ENCODE data around the gene CST7. TPM values are rescaled to one million over a fixed set of nuclear protein-coding genes. Genes with fewer than 3 reads are reported as not detected.

The CST7 gene
- total and polyA plus RNA-seq, 2 donors (not counting 3 experiments of a cell fraction or from before 2014, with no cell fraction given) = not detected

DNA sequence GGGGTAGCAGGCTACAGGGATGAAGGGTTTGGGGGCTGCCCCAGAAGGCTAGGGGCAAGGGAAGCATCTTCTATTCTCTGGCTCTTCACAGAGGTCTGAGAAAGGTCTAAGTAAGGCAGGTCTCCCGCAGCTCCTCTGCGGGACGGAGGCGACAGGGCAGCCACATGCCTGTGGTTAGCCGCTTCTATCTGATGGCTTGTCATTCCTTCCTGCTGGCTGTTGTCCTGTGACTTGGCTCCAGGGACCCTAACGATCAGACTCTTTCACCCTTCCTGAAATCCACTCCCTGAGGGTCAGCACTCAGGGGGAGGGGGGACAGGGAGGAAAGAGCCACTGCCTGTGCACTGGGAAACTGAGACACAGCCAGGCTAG, 673 bp downstream of the CST7 start:
- DNase-seq (ENCODE audit: low read depth, low spot score) (no peak), FAIRE-seq (no peak)
- dilution Hi-C loops (cut with MboI; ENCODE audit: extremely low pct_ligation_motif_present, low sequenced_read_pairs) (no loop called here), intact Hi-C loops (cut with micrococcal nuclease) (no loop called here)
- H3K4me3 ChIP-seq (replicated peaks in 1 of 3; ENCODE audit: insufficient read depth in 1 of 3, low read depth in 1 of 3, low read length in 3 of 3) = no peak overlapping the region
- H2AFZ ChIP-seq (ENCODE audit: low read depth, low read length) = no peak overlapping the region
- no TSS peak for BruUV-seq (replicated peaks)
- POLR2A ChIA-PET = no interaction called here
- no peak overlapping the region for H3K27ac ChIP-seq (ENCODE audit: insufficient read depth, low read depth, low read length)
- no peak for TF ChIP-seq POLR2A (IDR thresholded peaks at IDR 0.05; ENCODE audit: low read depth, low read length)
- TF ChIP-seq JUN (IDR thresholded peaks at IDR 0.05; ENCODE audit: borderline replicate concordance, insufficient read depth, insufficient read length, low read depth) = no peak
- no peak for TF ChIP-seq GATA2 (IDR thresholded peaks at IDR 0.05; ENCODE audit: insufficient read depth, insufficient read length, low read depth, low read length)
- no peak for TF ChIP-seq MYC (IDR thresholded peaks at IDR 0.05; ENCODE audit: low read depth, low read length)
- TF ChIP-seq, protein P1, sequence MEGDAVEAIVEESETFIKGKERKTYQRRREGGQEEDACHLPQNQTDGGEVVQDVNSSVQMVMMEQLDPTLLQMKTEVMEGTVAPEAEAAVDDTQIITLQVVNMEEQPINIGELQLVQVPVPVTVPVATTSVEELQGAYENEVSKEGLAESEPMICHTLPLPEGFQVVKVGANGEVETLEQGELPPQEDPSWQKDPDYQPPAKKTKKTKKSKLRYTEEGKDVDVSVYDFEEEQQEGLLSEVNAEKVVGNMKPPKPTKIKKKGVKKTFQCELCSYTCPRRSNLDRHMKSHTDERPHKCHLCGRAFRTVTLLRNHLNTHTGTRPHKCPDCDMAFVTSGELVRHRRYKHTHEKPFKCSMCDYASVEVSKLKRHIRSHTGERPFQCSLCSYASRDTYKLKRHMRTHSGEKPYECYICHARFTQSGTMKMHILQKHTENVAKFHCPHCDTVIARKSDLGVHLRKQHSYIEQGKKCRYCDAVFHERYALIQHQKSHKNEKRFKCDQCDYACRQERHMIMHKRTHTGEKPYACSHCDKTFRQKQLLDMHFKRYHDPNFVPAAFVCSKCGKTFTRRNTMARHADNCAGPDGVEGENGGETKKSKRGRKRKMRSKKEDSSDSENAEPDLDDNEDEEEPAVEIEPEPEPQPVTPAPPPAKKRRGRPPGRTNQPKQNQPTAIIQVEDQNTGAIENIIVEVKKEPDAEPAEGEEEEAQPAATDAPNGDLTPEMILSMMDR (IDR thresholded peaks at IDR 0.05; ENCODE audit: extremely low read depth in 1 of 2, insufficient read depth in 1 of 2, low read depth in 1 of 2, low read length in 2 of 2) = no peak
- TF ChIP-seq POLR2AphosphoS5 (IDR thresholded peaks at IDR 0.05; ENCODE audit: insufficient read depth, low read depth, low read length) = no peak
- no peak for TF ChIP-seq FOS (IDR thresholded peaks at IDR 0.05; ENCODE audit: borderline replicate concordance, insufficient read depth, low read length)
- TF ChIP-seq, protein P2, sequence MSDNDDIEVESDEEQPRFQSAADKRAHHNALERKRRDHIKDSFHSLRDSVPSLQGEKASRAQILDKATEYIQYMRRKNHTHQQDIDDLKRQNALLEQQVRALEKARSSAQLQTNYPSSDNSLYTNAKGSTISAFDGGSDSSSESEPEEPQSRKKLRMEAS (IDR thresholded peaks at IDR 0.05; ENCODE audit: insufficient read depth, insufficient read length) = no peak
- no peaks in the 10 kb centered on the region for H4K20me1 ChIP-seq (replicated peaks; ENCODE audit: control insufficient read depth, extremely low read depth, insufficient read depth, low read length)
- no peaks in the 10 kb centered on the region for H3K27me3 ChIP-seq (ENCODE audit: control insufficient read depth in 2 of 2, insufficient read depth in 2 of 2, low read length in 2 of 2)
- no peaks in the 10 kb centered on the region for H3K79me2 ChIP-seq (ENCODE audit: control insufficient read depth, insufficient read depth, low read length)
- CTCF ChIA-PET = interaction anchor here (0.8 to 1.0 kb wide), 2 partner anchors 18 to 20 kb away, joined by 3 read pairs; no protein-coding TSS in a partner anchor
- no peak overlapping the region for H3K9ac ChIP-seq (replicated peaks; ENCODE audit: extremely low read depth, insufficient read depth, low read length)
- no peaks in the 10 kb centered on the region for H3K9me1 ChIP-seq (replicated peaks; ENCODE audit: control insufficient read depth, extremely low read depth, insufficient read depth, low read length)
- no peaks in the 10 kb centered on the region for H3K4me1 ChIP-seq (ENCODE audit: control insufficient read depth, extremely low read depth, insufficient read depth, low read length)
- no peak overlapping the region for H3K4me2 ChIP-seq (ENCODE audit: insufficient read depth, low read length)
- H3K36me3 ChIP-seq (ENCODE audit: control insufficient read depth in 2 of 2, extremely low read depth in 1 of 2, insufficient read depth in 2 of 2, low read length in 2 of 2) = no peaks in the 10 kb centered on the region
- H3K9me3 ChIP-seq (replicated peaks; ENCODE audit: control insufficient read depth, insufficient read depth, low read length) = no peaks in the 10 kb centered on the region

All from endothelial cell of umbilical vein (primary cell).